H1 (cell line): ENCODE data around the gene ZBTB46. TPM values are rescaled to one million over a fixed set of nuclear protein-coding genes. Genes with fewer than 3 reads are reported as not detected.

ENCODE experiments used
- CTCF ChIA-PET: fragments of 300-600 bp; sonication (Branson Sonifier 250); formaldehyde crosslinking; loops from one replicate; lab custom pipeline; 2021; ENCODE audit not compliant: partially characterized antibody; lab: Charles Lee
- POLR2A ChIA-PET: fragments of 300-600 bp; sonication (Branson Sonifier 250); formaldehyde crosslinking; loops from one replicate; lab custom pipeline; 2021; ENCODE audit warnings: inconsistent platforms; ENCODE audit not compliant: partially characterized antibody; lab: Charles Lee
- DNase-seq, 2 experiments: peaks; one replicate each; pipeline versions ENCODE4 v3.0.0 to v3.0.0-alpha.2; 2010 to 2022; ENCODE audit warnings: low spot score in 2 of 2, low read depth in 1 of 2, mixed read lengths in 1 of 2
- FAIRE-seq: peaks from 2 replicates; lab custom pipeline; 2011; peaks lifted over from hg19 to GRCh38; lab: Jason Lieb, UNC
- H2AFZ ChIP-seq: 2 replicates; pipeline ENCODE4 v1.8.1; 2012; ENCODE audit warnings: low read length, inconsistent platforms
- H2AK5ac ChIP-seq: 2 replicates; pipeline ENCODE4 v1.6.1; 2013; ENCODE audit warnings: low read depth, low read length
- H2BK120ac ChIP-seq: replicated peaks from 2 replicates; pipeline ENCODE3; 2013; ENCODE audit warnings: low read depth, low read length, inconsistent platforms
- H2BK12ac ChIP-seq: 2 replicates; pipeline ENCODE4 v1.6.1; 2013; ENCODE audit warnings: low read depth, low read length
- H2BK15ac ChIP-seq: 2 replicates; pipeline ENCODE4 v1.6.1; 2013; ENCODE audit warnings: low read length
- H2BK20ac ChIP-seq: 2 replicates; pipeline ENCODE4 v1.6.1; 2013; ENCODE audit warnings: low read length
- H2BK5ac ChIP-seq: 2 replicates; pipeline ENCODE4 v1.6.1; 2013; ENCODE audit warnings: low read depth, low read length
- H3K14ac ChIP-seq: 2 replicates; pipeline ENCODE4 v1.6.1; 2013; ENCODE audit warnings: inconsistent platforms; ENCODE audit not compliant: insufficient read length
- H3K18ac ChIP-seq: 2 replicates; pipeline ENCODE4 v1.6.1; 2013; ENCODE audit warnings: low read length; ENCODE audit errors: extremely low read depth
- H3K23ac ChIP-seq: 2 replicates; pipeline ENCODE4 v1.6.1; 2013; ENCODE audit warnings: inconsistent platforms; ENCODE audit not compliant: insufficient read length
- H3K23me2 ChIP-seq: 2 replicates; pipeline ENCODE4 v1.6.1; 2013; ENCODE audit warnings: low read depth, low read length
- H3K27ac ChIP-seq: 2 replicates; pipeline ENCODE4 v1.6.1; 2011; ENCODE audit warnings: low read depth, low read length, inconsistent platforms
- H3K27me3 ChIP-seq, 4 experiments: replicated peaks in 1 of 4; 1 replicate in 1 of 4; 2 replicates in 3 of 4; pipeline versions ENCODE4 v1.6.1 to v1.8.1; 2011 to 2013; ENCODE audit warnings: low read length in 3 of 4, mild to moderate bottlenecking in 3 of 4, inconsistent platforms in 2 of 4, mixed read lengths in 2 of 4, moderate library complexity in 1 of 4; ENCODE audit not compliant: control insufficient read depth in 3 of 4, insufficient read depth in 3 of 4; ENCODE audit errors: extremely low read depth in 1 of 4
- H3K36me3 ChIP-seq, 4 experiments: 2 replicates each; pipeline versions ENCODE4 v1.6.1 to v1.8.1; 2011 to 2013; ENCODE audit warnings: mild to moderate bottlenecking in 4 of 4, low read length in 3 of 4, moderate library complexity in 2 of 4, control low read depth in 1 of 4, inconsistent platforms in 1 of 4; ENCODE audit not compliant: insufficient read depth in 4 of 4, control insufficient read depth in 2 of 4
- H3K4ac ChIP-seq: replicated peaks from 2 replicates; pipeline ENCODE3; 2013; ENCODE audit warnings: low read length, low read depth, mixed read lengths, inconsistent platforms; ENCODE audit not compliant: insufficient read length
- H3K4me1 ChIP-seq, 4 experiments: replicated peaks in 1 of 4; 1 replicate in 1 of 4; 2 replicates in 3 of 4; pipeline versions ENCODE4 v1.6.1 to v1.8.1; 2011 to 2013; ENCODE audit warnings: low read length in 3 of 4, inconsistent platforms in 2 of 4, mixed read lengths in 1 of 4; ENCODE audit not compliant: insufficient read depth in 4 of 4, control insufficient read depth in 3 of 4
- H3K4me2 ChIP-seq, 2 experiments: 2 replicates each; pipeline versions ENCODE4 v1.6.1 to v1.8.1; 2011 to 2013; ENCODE audit warnings: low read depth in 2 of 2, low read length in 2 of 2, control low read depth in 1 of 2, inconsistent platforms in 1 of 2, mild to moderate bottlenecking in 1 of 2; ENCODE audit not compliant: insufficient read depth in 1 of 2
- H3K4me3 ChIP-seq, 4 experiments: fragments of 200-600, 300-600 bp in 1 of 4; sonication (generic), shearing (Covaris generic), sonication (Bioruptor Twin) in 1 of 4; 2 replicates each; pipeline versions ENCODE4 v1.5.1 to v1.8.1; 2011 to 2016; ENCODE audit warnings: low read length in 4 of 4, low read depth in 3 of 4, control low read depth in 2 of 4, inconsistent platforms in 2 of 4, mild to moderate bottlenecking in 2 of 4, mixed read lengths in 1 of 4, moderate library complexity in 1 of 4; ENCODE audit not compliant: insufficient read depth in 2 of 4; ENCODE audit errors: extremely low read depth in 1 of 4
- H3K56ac ChIP-seq: replicated peaks from 2 replicates; pipeline ENCODE3; 2013; ENCODE audit warnings: low read depth, mild to moderate bottlenecking, mixed read lengths, low read length, inconsistent platforms; ENCODE audit not compliant: insufficient read length
- H3K79me1 ChIP-seq: 2 replicates; pipeline ENCODE4 v1.6.1; 2013; ENCODE audit warnings: low read depth, low read length, control low read depth
- H3K79me2 ChIP-seq, 2 experiments: 2 replicates each; pipeline versions ENCODE4 v1.6.1 to v1.8.1; 2012 to 2013; ENCODE audit warnings: low read length in 2 of 2, mild to moderate bottlenecking in 2 of 2, inconsistent platforms in 1 of 2; ENCODE audit not compliant: insufficient read depth in 2 of 2, control insufficient read depth in 1 of 2
- H3K9ac ChIP-seq, 4 experiments: replicated peaks in 1 of 4; 1 replicate in 1 of 4; 2 replicates in 3 of 4; pipeline versions ENCODE4 v1.6.1 to v1.8.1; 2011 to 2013; ENCODE audit warnings: low read depth in 3 of 4, low read length in 3 of 4, control low read depth in 2 of 4, mild to moderate bottlenecking in 2 of 4, moderate library complexity in 2 of 4, inconsistent platforms in 1 of 4; ENCODE audit errors: extremely low read depth in 1 of 4
- H3K9me3 ChIP-seq, 2 experiments: 2 replicates each; pipeline versions ENCODE4 v1.6.1 to v1.8.1; 2012 to 2013; ENCODE audit warnings: mild to moderate bottlenecking in 2 of 2, moderate library complexity in 2 of 2, control low read depth in 1 of 2, inconsistent platforms in 1 of 2, low read depth in 1 of 2, low read length in 1 of 2, mixed read lengths in 1 of 2; ENCODE audit not compliant: insufficient read depth in 2 of 2
- H4K20me1 ChIP-seq, 2 experiments: replicated peaks in 1 of 2; 2 replicates each; pipeline versions ENCODE3 to v1.8.1; 2011 to 2013; ENCODE audit warnings: inconsistent platforms in 2 of 2, low read length in 2 of 2, mild to moderate bottlenecking in 1 of 2; ENCODE audit not compliant: insufficient read depth in 2 of 2, control insufficient read depth in 1 of 2
- H4K5ac ChIP-seq: 2 replicates; pipeline ENCODE4 v1.6.1; 2013; ENCODE audit warnings: low read length, low read depth, mixed read lengths, inconsistent platforms; ENCODE audit not compliant: insufficient read length
- H4K8ac ChIP-seq: 2 replicates; pipeline ENCODE4 v1.8.0; 2013; ENCODE audit warnings: mild to moderate bottlenecking, moderate library complexity, low read length, inconsistent platforms; ENCODE audit not compliant: insufficient read depth; ENCODE audit errors: extremely low read depth
- H4K91ac ChIP-seq: replicated peaks from 2 replicates; pipeline ENCODE3; 2013; ENCODE audit warnings: low read length, mixed read lengths, inconsistent platforms; ENCODE audit not compliant: insufficient read length
- ASH2L ChIP-seq: fragments of 200-600, 300-600 bp; sonication (generic); IDR thresholded peaks from one replicate; pipeline ENCODE4 v1.7.1; 2017; ENCODE audit warnings: low read length
- ATF2 ChIP-seq: IDR thresholded peaks from 2 replicates; pipeline ENCODE4 v1.6.1; 2012; ENCODE audit warnings: low read length, inconsistent platforms
- CHD2 ChIP-seq: IDR thresholded peaks from 2 replicates; pipeline ENCODE4 v1.6.1; 2012; ENCODE audit warnings: low read length, improper control_type of control experiment
- EZH2 ChIP-seq: fragments of 200-600 bp; sonication (generic); IDR thresholded peaks from 2 replicates; pipeline ENCODE4 v1.7.1; 2012; ENCODE audit warnings: low read depth, mild to moderate bottlenecking, moderate library complexity, low read length, inconsistent platforms; ENCODE audit not compliant: severe bottlenecking
- HDAC2 ChIP-seq, 2 experiments: fragments of 300-600 bp in 1 of 2; sonication (generic) in 1 of 2; IDR thresholded peaks; 2 replicates each; pipeline ENCODE4 v1.6.1; 2011 to 2012; ENCODE audit warnings: low read depth in 2 of 2, low read length in 2 of 2, mild to moderate bottlenecking in 2 of 2, moderate library complexity in 2 of 2, borderline replicate concordance in 1 of 2, inconsistent platforms in 1 of 2
- POU5F1 ChIP-seq: IDR thresholded peaks from 2 replicates; pipeline ENCODE4 v1.6.1; 2011; ENCODE audit warnings: low read depth, mild to moderate bottlenecking, low read length, moderate library complexity
- WGBS, 2 experiments: shearing (Covaris generic) in 1 of 2; methylation state at CpG; one replicate each; pipeline versions ENCODE4 v1.1.6 to v1.1.7; 2013 to 2015; ENCODE audit warnings: low lambda C conversion rate in 2 of 2, mixed read lengths in 2 of 2, inconsistent platforms in 1 of 2, low coverage in 1 of 2, missing lambda C conversion rate in 1 of 2; ENCODE audit not compliant: insufficient replicate concordance in 2 of 2, insufficient coverage in 1 of 2, insufficient read length in 1 of 2; ENCODE audit errors: extremely low coverage in 1 of 2, missing lambda C conversion rate in 1 of 2; 5-methylcytosine and 5-hydroxymethylcytosine counted together
- polyA plus RNA-seq, 7 experiments: library from polyadenylated mRNA; depleted of rRNA in 3 of 7; stranded (reverse) in 5 of 7; unstranded in 2 of 7; fragments of >200 nt in 5 of 7; fragments of 200-250 nt in 2 of 7; gene quantifications; 1 replicate in 5 of 7; 2 replicates in 1 of 7; 4 replicates in 1 of 7; pipeline versions ENCODE4 v1.2.1 to v1.2.3, GENCODE V29; 2011 to 2013; ENCODE audit warnings: missing spikeins in 2 of 7, mixed read lengths in 2 of 7
- total RNA-seq: library from RNA; stranded (reverse); fragmentation: NEBNext Ultra II Directional; extraction: Animal tissue kit (Norgen Biotek cat#: 25700); gene quantifications from 2 replicates; pipeline ENCODE4 v1.2.1, GENCODE V29; 2021

ZBTB46 gene
- total and polyA plus RNA-seq, 2 of the 8 experiments (the other 6 are each of a cell fraction or from before 2014, with no cell fraction given): 6.4 to 22.4 TPM

GRCh38 chr20:63744158-63744557, 86.9 kb downstream of the ZBTB46 start:
- Histone ChIP-seq H4K5ac (no peak overlapping the region), H3K18ac (no peak overlapping the region), H2AFZ (no peak overlapping the region), H3K27me3 (no peaks in the 10 kb centered on the region), H2AK5ac (no peak overlapping the region), H3K4me3 (no peak overlapping the region), H3K4me2 (no peak overlapping the region), H3K23me2 (peaks cover 8% of the 10 kb centered on the region; the same call in 1 of the 2 replicates), H2BK20ac (no peak overlapping the region), H3K4me1 (peaks cover 0 to 8% (median 7%) of the 10 kb centered on the region in 4 experiments; a peak in 5 of 7 replicates), H2BK12ac (no peak overlapping the region), H3K9ac (no peak overlapping the region), H2BK120ac (no peak overlapping the region), H4K20me1 (peaks cover 0 to 3% of the 10 kb centered on the region in 2 experiments), H3K36me3 (peaks cover 0 to 12% (median 6%) of the 10 kb centered on the region in 4 experiments; a peak in 3 of 8 replicates), H4K8ac (no peak overlapping the region), H4K91ac (no peak overlapping the region), H3K79me2 (no peaks in the 10 kb centered on the region), H2BK15ac (no peak overlapping the region), H3K23ac (no peak overlapping the region), H3K56ac (no peak overlapping the region), H3K14ac (no peak overlapping the region), H2BK5ac (no peak overlapping the region), H3K9me3 (no peaks in the 10 kb centered on the region), H3K27ac (no peak overlapping the region), H3K79me1 (no peaks in the 10 kb centered on the region; the same call in 1 of the 2 replicates), H3K4ac (no peak overlapping the region)
- ChIA-PET POLR2A (interaction anchor here (0.8 kb wide), 1 partner anchor 196 kb away, joined by 3 read pairs; no protein-coding TSS in a partner anchor), CTCF (interaction anchor here (0.6 to 1.2 kb wide), 3 partner anchors 61 to 150 kb away, joined by 3 read pairs; no protein-coding TSS in a partner anchor)
- DNase-seq: no peak
- WGBS, 2 experiments: 83% methylated on average over 4 of the region's 4 CpGs; no CpG with 5 or more reads in 1 of the 2 experiments
- FAIRE-seq: no peak
- no peak for TF ChIP-seq EZH2
- no peak for TF ChIP-seq POU5F1
- no peak for TF ChIP-seq ATF2
- TF ChIP-seq CHD2: no peak
- no peak for TF ChIP-seq HDAC2 (IDR thresholded peaks at IDR 0.05; ENCODE audit: borderline replicate concordance in 1 of 2, low read depth in 2 of 2, low read length in 2 of 2)
- no peak for TF ChIP-seq ASH2L
